KMS-11 (cell line): Measurements from ENCODE around the gene MYH6.
"Not testable (repeated sequence)": the region's sequence is repeated elsewhere in the genome, so short reads cannot be mapped to it uniquely, and the experiment has no call there.

Experiments
- H2AFZ ChIP-seq: fragments of 200-600 bp; sonication (generic); 2 replicates; pipeline ENCODE4 v1.6.1; 2016; ENCODE audit warnings: antibody characterized with exemption, mixed run types, low read depth
- H3K27ac ChIP-seq: fragments of 200-600 bp; sonication (generic); 2 replicates; pipeline ENCODE4 v1.6.1; 2016; ENCODE audit warnings: mild to moderate bottlenecking, mixed run types
- H3K27me3 ChIP-seq: fragments of 200-600 bp; sonication (generic); 2 replicates; pipeline ENCODE4 v1.6.1; 2017; ENCODE audit warnings: mild to moderate bottlenecking, low read depth, mixed run types, moderate library complexity; ENCODE audit not compliant: insufficient read depth
- H3K36me3 ChIP-seq: fragments of 200-600 bp; sonication (generic); 2 replicates; pipeline ENCODE4 v1.6.1; 2017; ENCODE audit warnings: mild to moderate bottlenecking, mixed run types; ENCODE audit not compliant: insufficient read depth
- H3K4me1 ChIP-seq: fragments of 200-600 bp; sonication (generic); 2 replicates; pipeline ENCODE4 v1.6.1; 2016; ENCODE audit warnings: mild to moderate bottlenecking, low read depth, mixed run types; ENCODE audit not compliant: poor library complexity, severe bottlenecking
- H3K4me2 ChIP-seq: fragments of 200-600 bp; sonication (generic); 2 replicates; pipeline ENCODE4 v1.7.0; 2016; ENCODE audit warnings: mild to moderate bottlenecking, mixed run types
- H3K4me3 ChIP-seq: fragments of 200-600 bp; sonication (generic); IDR thresholded peaks from 2 replicates; pipeline ENCODE4 v1.6.1; 2017; ENCODE audit warnings: low read depth, low read length, mixed read lengths; ENCODE audit not compliant: insufficient read depth
- H3K79me2 ChIP-seq: fragments of 200-600 bp; sonication (generic); 2 replicates; pipeline ENCODE4 v1.6.1; 2016; ENCODE audit warnings: low read depth, mixed run types; ENCODE audit not compliant: insufficient read depth
- H3K9ac ChIP-seq: fragments of 200-600 bp; sonication (generic); 2 replicates; pipeline ENCODE4 v1.6.1; 2016; ENCODE audit warnings: mild to moderate bottlenecking, mixed run types
- H4K20me1 ChIP-seq: fragments of 200-600 bp; sonication (generic); 2 replicates; pipeline ENCODE4 v1.6.1; 2016; ENCODE audit warnings: mild to moderate bottlenecking, mixed run types; ENCODE audit not compliant: insufficient read depth
- CTCF ChIP-seq: fragments of 200-600 bp; sonication (generic); conservative IDR thresholded peaks from 2 replicates; pipeline ENCODE4 v1.6.1; 2017; ENCODE audit warnings: low read depth, mild to moderate bottlenecking, antibody characterized with exemption, low read length, moderate library complexity, mixed read lengths

Gene MYH6

DNA sequence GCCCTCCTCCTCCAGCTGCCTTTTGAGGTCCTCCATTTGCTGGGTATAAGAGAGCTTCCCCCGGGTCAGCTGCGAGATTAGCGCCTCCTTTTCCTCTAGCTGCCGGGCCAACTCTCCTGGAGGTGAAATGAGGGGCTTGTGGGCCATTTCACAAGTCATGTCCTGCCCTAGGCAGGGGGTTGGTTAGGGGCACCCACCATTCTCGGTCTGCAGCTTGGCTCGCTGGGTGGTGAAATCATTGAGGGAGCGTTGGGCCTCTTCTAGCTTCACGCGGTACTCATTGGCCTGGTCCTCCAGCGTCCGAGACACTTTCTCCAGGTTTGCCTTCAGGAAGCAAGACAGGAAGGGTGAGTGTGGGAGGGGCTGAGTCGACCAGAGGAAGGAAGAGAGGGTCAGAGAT is 18.7 kb downstream of the MYH6 start:
- no peaks in the 10 kb centered on the region for H3K4me1 ChIP-seq
- no peak overlapping the region for H2AFZ ChIP-seq
- H3K36me3 ChIP-seq, result no peaks in the 10 kb centered on the region
- no peak overlapping the region for H3K27ac ChIP-seq
- H3K79me2 ChIP-seq, result no peaks in the 10 kb centered on the region
- H4K20me1 ChIP-seq, result no peaks in the 10 kb centered on the region
- no peak overlapping the region for H3K9ac ChIP-seq
- no peak for TF ChIP-seq CTCF
- peaks cover 16% of the 10 kb centered on the region; the same call in 1 of the 2 replicates for H3K27me3 ChIP-seq
- H3K4me3 ChIP-seq, result no peak overlapping the region
- H3K4me2 ChIP-seq, result no peak overlapping the region

DNA sequence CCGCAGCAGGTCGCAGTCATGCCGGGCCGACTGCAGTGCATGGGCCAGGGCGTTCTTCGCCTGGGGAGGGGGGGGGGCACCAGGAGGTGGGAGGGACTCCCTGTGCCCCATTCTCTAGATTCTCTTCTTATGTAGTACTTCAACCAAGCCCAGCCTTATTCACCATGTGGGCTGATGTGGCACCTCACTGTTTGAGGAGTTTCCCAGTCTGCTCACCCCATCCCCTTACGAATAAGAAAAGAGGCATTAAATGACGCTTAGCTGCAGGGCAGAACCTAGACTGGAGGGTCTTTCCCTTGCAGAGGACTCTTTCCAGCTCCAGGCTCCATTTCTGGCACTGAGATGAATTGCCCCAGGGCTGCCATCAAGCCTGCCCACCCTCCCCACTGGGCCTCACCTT is 19.1 kb downstream of the MYH6 start:
- no peaks in the 10 kb centered on the region for H3K36me3 ChIP-seq
- no peak overlapping the region for H3K4me3 ChIP-seq
- TF ChIP-seq CTCF, result no peak
- H3K27ac ChIP-seq, result no peak overlapping the region
- H3K4me2 ChIP-seq, result no peak overlapping the region
- no peak overlapping the region for H2AFZ ChIP-seq
- no peaks in the 10 kb centered on the region for H3K79me2 ChIP-seq
- H4K20me1 ChIP-seq, result no peaks in the 10 kb centered on the region
- H3K4me1 ChIP-seq, result no peaks in the 10 kb centered on the region
- H3K27me3 ChIP-seq, result peaks cover 16% of the 10 kb centered on the region; the same call in 1 of the 2 replicates
- no peak overlapping the region for H3K9ac ChIP-seq

DNA sequence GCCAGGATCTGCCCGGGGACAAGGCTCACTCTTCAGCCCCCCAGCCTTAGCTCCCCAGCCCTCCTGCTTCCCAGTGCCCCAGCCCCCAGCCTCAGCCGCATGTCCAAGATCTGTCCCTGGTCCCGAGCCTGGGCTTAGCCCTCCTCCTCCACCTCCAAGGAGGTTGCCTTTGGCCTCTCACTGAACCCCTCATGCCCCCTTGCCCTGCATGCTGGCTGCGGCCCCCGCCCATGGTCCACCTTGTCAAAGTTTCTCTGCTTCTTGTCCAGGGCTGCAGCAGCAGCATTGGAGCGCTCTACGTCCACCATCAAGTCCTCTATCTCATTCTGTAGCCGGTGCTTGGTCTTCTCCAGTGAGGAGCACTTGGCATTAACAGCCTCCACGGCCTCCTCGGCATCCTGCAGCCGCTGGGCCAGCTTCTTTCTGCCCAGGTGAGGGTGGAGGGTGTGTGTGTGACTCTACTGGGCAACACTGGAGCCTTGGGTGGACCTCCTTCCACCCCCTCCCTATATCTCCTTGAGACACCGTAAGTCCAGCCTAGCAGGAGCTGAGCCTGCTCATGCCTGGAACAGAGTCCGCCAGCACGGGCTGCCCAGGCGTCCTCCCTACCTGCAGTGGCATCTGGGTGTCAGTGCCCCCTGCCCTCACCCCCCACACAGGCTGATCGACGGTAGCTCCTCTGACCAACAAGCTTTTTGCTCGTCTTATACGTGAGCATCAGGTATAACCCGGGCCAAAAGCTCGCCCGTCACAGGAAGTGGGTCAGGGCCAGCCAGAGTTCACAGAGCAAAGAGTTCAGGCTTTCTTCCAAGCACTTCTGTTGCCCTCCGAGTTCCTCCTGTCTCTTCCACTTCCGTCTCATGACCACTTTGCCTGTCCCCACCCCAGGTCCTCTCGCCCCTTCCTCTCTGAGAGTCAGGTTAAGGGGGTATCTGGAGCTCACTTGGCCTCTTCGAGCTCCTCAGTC is 19.9 kb downstream of the MYH6 start:
- no peaks in the 10 kb centered on the region for H3K4me1 ChIP-seq
- no peaks in the 10 kb centered on the region for H3K79me2 ChIP-seq
- H3K4me2 ChIP-seq, result no peak overlapping the region
- H4K20me1 ChIP-seq, result no peaks in the 10 kb centered on the region
- no peaks in the 10 kb centered on the region for H3K36me3 ChIP-seq
- H3K4me3 ChIP-seq, result no peak overlapping the region
- peaks cover 16% of the 10 kb centered on the region; the same call in 1 of the 2 replicates for H3K27me3 ChIP-seq
- no peak for TF ChIP-seq CTCF
- no peak overlapping the region for H3K27ac ChIP-seq
- no peak overlapping the region for H3K9ac ChIP-seq
- no peak overlapping the region for H2AFZ ChIP-seq

DNA sequence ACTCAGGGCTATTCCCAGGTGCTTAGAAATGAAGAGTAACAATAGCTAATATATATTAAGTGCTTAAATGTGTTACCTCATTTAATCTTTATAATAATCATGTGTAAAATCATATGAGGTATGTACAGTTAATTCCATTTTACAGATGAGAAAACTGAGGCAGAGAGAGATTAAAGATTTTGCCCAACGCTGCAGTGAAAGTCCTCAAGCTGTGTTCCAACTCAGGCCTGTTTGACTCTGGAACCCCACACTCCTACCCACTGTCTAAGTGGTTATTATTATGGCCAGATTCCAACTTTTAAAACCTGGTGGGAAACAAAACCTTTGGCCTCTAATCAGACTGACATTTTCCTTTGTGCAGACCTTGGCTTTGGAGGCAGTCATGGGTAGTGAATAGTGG is 21.1 kb downstream of the MYH6 start:
- no peaks in the 10 kb centered on the region for H3K4me1 ChIP-seq
- H4K20me1 ChIP-seq, result no peaks in the 10 kb centered on the region
- H3K27me3 ChIP-seq, result peaks cover 16% of the 10 kb centered on the region; the same call in 1 of the 2 replicates
- H3K4me2 ChIP-seq, result no peak overlapping the region
- H3K36me3 ChIP-seq, result no peaks in the 10 kb centered on the region
- H3K27ac ChIP-seq, result no peak overlapping the region
- H2AFZ ChIP-seq, result no peak overlapping the region
- no peak for TF ChIP-seq CTCF
- H3K9ac ChIP-seq, result no peak overlapping the region
- no peaks in the 10 kb centered on the region for H3K79me2 ChIP-seq
- H3K4me3 ChIP-seq, result no peak overlapping the region

- H2AFZ ChIP-seq, H3K9ac ChIP-seq, H3K27me3 ChIP-seq, H3K27ac ChIP-seq, H3K4me1 ChIP-seq, H3K79me2 ChIP-seq, H3K4me3 ChIP-seq, H4K20me1 ChIP-seq, H3K36me3 ChIP-seq, H3K4me2 ChIP-seq: not testable (repeated sequence)
Measured at GRCh38 chr14:23386266-23386657, 21.8 kb downstream of the MYH6 start.
